Erythroblast (primary cell): ENCODE results near the gene ATF6.
"Not testable (repeated sequence)": the region's sequence is repeated elsewhere in the genome, so short reads cannot be mapped to it uniquely, and the experiment has no call there.

Source experiments
- DNase-seq, 2 experiments: peaks; one replicate each; lab custom pipeline; 2025; lab: John Stamatoyannopoulos, UW
- GATA1 ChIP-seq: IDR thresholded peaks from 2 replicates; pipeline ENCODE4 v1.6.1; 2011; ENCODE audit warnings: low read depth, mild to moderate bottlenecking, control low read depth, low read length, moderate library complexity
- POLR2A ChIP-seq: IDR thresholded peaks from 2 replicates; pipeline ENCODE4 v1.6.1; 2011; ENCODE audit warnings: mild to moderate bottlenecking, low read length

Gene ATF6, protein sequence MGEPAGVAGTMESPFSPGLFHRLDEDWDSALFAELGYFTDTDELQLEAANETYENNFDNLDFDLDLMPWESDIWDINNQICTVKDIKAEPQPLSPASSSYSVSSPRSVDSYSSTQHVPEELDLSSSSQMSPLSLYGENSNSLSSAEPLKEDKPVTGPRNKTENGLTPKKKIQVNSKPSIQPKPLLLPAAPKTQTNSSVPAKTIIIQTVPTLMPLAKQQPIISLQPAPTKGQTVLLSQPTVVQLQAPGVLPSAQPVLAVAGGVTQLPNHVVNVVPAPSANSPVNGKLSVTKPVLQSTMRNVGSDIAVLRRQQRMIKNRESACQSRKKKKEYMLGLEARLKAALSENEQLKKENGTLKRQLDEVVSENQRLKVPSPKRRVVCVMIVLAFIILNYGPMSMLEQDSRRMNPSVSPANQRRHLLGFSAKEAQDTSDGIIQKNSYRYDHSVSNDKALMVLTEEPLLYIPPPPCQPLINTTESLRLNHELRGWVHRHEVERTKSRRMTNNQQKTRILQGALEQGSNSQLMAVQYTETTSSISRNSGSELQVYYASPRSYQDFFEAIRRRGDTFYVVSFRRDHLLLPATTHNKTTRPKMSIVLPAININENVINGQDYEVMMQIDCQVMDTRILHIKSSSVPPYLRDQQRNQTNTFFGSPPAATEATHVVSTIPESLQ

DNA sequence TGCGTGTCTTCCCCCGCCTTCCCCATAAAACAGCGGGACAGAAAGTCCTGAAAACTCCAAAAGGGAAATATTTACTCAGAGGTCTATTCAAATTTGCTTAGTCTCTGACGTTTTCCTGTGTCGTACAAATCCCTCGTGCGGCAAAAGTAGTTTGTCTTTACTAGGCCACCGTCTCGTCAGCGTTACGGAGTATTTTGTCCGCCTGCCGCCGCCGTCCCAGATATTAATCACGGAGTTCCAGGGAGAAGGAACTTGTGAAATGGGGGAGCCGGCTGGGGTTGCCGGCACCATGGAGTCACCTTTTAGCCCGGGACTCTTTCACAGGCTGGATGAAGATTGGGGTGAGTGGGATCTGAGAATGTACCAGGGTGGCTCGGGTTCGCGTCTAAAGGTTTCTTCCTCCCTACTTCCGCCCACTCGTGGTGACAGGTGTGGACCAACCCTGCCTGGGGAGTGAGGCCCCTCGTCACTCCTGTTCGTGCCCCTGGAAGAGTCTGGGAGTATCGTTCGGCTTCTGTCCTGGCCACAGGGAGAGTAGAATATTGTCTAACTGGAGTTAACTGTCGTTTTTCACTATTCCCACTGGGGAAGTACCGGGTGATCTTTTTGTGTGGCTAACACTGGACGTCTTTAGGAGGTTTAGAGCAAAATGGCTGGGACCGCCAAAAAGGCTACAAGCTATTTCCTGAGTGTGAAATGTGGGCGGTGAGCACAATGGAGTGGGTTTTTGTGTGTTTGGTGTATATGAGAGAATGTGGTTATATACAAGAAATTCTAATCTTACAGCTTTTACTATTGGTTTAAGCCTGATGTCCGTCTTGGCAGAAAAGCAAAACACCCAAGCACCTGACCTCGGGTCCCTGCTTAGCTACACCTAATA is at the start of gene ATF6:
ATF6 (plus strand) TSS at position 219 of the 880 bp plus-strand sequence; CDS start at position 260, 41 bp downstream.
- peak; percentile 95 to 96 for DNase-seq
- no peak for TF ChIP-seq GATA1
- TF ChIP-seq POLR2A = peak; percentile 94

DNA sequence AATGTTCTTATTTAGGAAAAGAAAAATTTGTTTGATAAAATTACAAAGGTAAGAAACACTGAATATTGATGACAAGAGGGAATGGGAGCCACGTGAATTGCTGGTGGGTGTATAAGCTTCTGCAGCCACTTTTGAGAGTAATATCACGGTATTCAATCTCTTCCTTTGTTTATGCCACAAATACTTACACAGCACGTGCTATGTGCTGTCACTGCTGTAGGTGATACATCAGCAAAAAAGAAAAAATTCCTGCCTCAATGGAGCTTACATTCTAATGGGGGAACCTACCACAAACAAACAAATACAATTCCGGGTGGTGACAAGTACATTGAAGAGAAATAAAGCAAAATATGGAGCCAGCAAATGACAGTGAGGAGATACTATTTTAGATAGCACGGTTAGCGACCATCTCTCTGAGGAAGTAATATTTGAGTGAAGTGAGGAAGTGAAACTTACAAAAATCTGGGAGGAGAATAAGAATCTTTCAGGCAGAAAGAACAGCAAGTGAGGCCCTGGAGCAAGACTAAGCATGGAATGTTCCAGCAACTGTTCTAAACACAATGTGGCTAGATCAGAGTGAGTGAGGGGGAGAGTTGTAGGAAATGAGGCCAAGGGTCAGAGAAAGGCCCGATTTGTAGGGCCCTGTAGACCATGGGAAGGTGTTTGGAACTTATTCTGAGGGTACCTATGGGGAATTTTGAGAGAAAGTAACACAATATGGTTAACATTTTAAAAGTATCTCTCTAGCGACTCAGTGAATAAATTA is 47.4 kb upstream of the ATF6 start:
- no peak for TF ChIP-seq POLR2A
- no peak for DNase-seq

GRCh38 chr1:161719325-161719611 is 46.9 kb upstream of the ATF6 start:
- no peak for DNase-seq
- TF ChIP-seq POLR2A = no peak
- no peak for TF ChIP-seq GATA1

- peak; percentile 58 to 81 for DNase-seq
- no peak for TF ChIP-seq GATA1
- no peak for TF ChIP-seq POLR2A
Measured at GRCh38 chr1:161720422-161720821, 45.7 kb upstream of the ATF6 start.

DNA sequence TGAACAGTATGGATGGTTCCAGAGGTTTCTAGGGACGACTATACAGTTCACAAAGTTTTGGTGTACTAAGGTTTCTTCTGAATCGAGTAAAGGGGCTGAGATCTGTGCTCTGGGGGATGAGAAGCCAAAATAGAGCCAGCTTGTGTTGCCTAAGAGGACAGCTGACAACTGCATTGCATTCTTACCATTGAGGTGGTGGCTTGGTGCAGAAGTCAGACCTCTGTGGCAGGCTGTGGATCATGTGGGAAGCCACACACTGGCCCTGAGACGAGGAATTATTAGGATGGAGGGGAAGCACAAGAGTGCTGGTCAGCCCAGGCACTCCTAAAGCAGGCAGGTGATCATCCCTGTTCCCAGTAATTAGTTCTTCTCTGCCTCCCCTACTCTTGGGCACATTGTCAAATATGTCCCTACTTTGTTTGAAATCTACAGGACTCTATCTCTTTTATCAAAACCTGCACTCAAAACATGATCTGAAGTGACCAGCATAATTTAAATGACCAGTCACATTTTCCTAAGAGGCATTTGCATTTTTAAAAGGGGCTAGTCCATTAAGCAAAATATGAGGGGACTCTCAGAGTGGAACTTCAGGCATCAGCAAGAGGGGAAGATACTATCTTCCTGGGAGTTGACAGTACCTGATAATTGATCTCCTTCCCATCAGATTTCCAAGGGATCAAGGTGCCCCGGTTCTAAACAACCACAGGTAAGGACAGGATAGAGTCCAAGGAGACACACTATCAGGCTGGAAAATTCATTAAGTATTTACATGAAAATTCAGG is 45.0 kb upstream of the ATF6 start, which contains the start of gene FCRLB:
FCRLB (plus strand) TSS at position 589 of the 782 bp plus-strand sequence. CDS start 1,129 bp downstream, outside the sequence.
- DNase-seq = peak; percentile 44 to 49
- TF ChIP-seq POLR2A (no peak), GATA1 (no peak)

- TF ChIP-seq POLR2A (no peak), GATA1 (no peak)
- DNase-seq = peak; percentile 51 to 70
Measured at GRCh38 chr1:161721738-161722343, 44.3 kb upstream of the ATF6 start.

DNA sequence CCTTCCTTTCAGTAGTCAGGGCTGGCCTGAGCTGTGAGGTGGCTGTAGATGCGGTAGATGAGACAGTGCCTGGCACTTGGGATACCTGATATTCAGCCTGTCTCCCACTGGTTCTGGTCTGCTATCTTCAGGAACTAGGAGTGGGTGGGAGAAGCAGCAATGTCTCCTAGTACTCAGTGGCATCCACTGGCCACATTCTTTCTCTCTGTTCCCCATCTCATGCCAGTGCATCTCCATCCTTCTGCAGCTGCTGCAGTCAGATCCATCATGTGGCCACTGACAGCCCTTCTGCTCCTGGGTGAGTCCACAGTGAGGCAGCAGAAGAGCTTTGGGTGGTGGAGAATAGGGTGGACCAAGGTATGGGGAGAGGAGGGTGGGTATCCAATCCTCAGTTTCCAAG is 43.7 kb upstream of the ATF6 start:
- TF ChIP-seq GATA1 (no peak), POLR2A (no peak)
- DNase-seq = no peak

GRCh38 chr1:161723459-161724141 is 42.5 kb upstream of the ATF6 start:
- DNase-seq = no peak
- no peak for TF ChIP-seq GATA1
- TF ChIP-seq POLR2A = no peak

- not testable (repeated sequence) for DNase-seq
Measured at GRCh38 chr1:161725258-161725907, 40.7 kb upstream of the ATF6 start.

GRCh38 chr1:161725908-161726472 is 40.1 kb upstream of the ATF6 start:
- TF ChIP-seq POLR2A (peak; percentile 33), GATA1 (no peak)
- DNase-seq = peak; percentile 76 to 80
